Stimulated activated CD4-positive, alpha-beta T cell treated with anti-CD3 and anti-CD28 coated beads, Interleukin-4, amount 100 ng/mL, for 4 hours (primary cell): ENCODE results near the gene ITSN1.

Experiments
- DNase-seq, 2 experiments: peaks; one replicate each; pipeline ENCODE4 v3.0.0-alpha.2; 2020

The ITSN1 gene

GRCh38 chr21:33817138-33817537, 174.8 kb downstream of the ITSN1 start:
- DNase-seq, result no peak

GRCh38 chr21:33817663-33818451, 175.6 kb downstream of the ITSN1 start:
- no peak for DNase-seq

GRCh38 chr21:33820230-33820770, 178.0 kb downstream of the ITSN1 start:
- DNase-seq, result no peak

- no peak for DNase-seq
Observed at GRCh38 chr21:33820798-33821197, 178.5 kb downstream of the ITSN1 start.

GRCh38 chr21:33821503-33822322, 179.4 kb downstream of the ITSN1 start:
- DNase-seq, result no peak

GRCh38 chr21:33824156-33824941, 182.0 kb downstream of the ITSN1 start:
- no peak for DNase-seq

GRCh38 chr21:33825419-33825818, 183.1 kb downstream of the ITSN1 start:
- DNase-seq, result no peak

- no peak for DNase-seq
Observed at GRCh38 chr21:33825915-33826314, 183.6 kb downstream of the ITSN1 start.

- no peak for DNase-seq
Observed at GRCh38 chr21:33828083-33828482, 185.8 kb downstream of the ITSN1 start.

GRCh38 chr21:33828577-33828976, 186.3 kb downstream of the ITSN1 start:
- no peak for DNase-seq

- DNase-seq, result no peak
Observed at GRCh38 chr21:33829844-33830243, 187.5 kb downstream of the ITSN1 start.

- DNase-seq, result no peak
Observed at GRCh38 chr21:33831962-33832659, 189.8 kb downstream of the ITSN1 start.

GRCh38 chr21:33834801-33835500, 192.7 kb downstream of the ITSN1 start:
- no peak for DNase-seq

GRCh38 chr21:33835920-33836319, 193.6 kb downstream of the ITSN1 start:
- no peak for DNase-seq

GRCh38 chr21:33836408-33836807, 194.1 kb downstream of the ITSN1 start:
- no peak for DNase-seq

- no peak for DNase-seq
Observed at GRCh38 chr21:33839167-33839716, 196.9 kb downstream of the ITSN1 start.

- DNase-seq, result no peak
Observed at GRCh38 chr21:33839806-33840205, 197.5 kb downstream of the ITSN1 start.

GRCh38 chr21:33840771-33841170, 198.5 kb downstream of the ITSN1 start:
- DNase-seq, result no peak

GRCh38 chr21:33841561-33841960, 199.3 kb downstream of the ITSN1 start:
- DNase-seq, result no peak

GRCh38 chr21:33843216-33843615, 200.9 kb downstream of the ITSN1 start:
- DNase-seq, result no peak

GRCh38 chr21:33844104-33844889, 202.0 kb downstream of the ITSN1 start:
- no peak for DNase-seq
